ENCODE results near the gene GOLIM4. TPM values are rescaled to one million over a fixed set of nuclear protein-coding genes. Genes with fewer than 3 reads are reported as not detected.
"Not testable (repeated sequence)": the region's sequence is repeated elsewhere in the genome, so short reads cannot be mapped to it uniquely, and the experiment has no call there.

Gene GOLIM4, protein sequence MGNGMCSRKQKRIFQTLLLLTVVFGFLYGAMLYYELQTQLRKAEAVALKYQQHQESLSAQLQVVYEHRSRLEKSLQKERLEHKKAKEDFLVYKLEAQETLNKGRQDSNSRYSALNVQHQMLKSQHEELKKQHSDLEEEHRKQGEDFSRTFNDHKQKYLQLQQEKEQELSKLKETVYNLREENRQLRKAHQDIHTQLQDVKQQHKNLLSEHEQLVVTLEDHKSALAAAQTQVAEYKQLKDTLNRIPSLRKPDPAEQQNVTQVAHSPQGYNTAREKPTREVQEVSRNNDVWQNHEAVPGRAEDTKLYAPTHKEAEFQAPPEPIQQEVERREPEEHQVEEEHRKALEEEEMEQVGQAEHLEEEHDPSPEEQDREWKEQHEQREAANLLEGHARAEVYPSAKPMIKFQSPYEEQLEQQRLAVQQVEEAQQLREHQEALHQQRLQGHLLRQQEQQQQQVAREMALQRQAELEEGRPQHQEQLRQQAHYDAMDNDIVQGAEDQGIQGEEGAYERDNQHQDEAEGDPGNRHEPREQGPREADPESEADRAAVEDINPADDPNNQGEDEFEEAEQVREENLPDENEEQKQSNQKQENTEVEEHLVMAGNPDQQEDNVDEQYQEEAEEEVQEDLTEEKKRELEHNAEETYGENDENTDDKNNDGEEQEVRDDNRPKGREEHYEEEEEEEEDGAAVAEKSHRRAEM
- 57.8 TPM for polyA plus RNA-seq (2013, experiment 1 of 2; ENCODE audit: insufficient read length)
- 51.8 TPM for polyA plus RNA-seq (2013, experiment 2 of 2; ENCODE audit: insufficient read length)

DNA sequence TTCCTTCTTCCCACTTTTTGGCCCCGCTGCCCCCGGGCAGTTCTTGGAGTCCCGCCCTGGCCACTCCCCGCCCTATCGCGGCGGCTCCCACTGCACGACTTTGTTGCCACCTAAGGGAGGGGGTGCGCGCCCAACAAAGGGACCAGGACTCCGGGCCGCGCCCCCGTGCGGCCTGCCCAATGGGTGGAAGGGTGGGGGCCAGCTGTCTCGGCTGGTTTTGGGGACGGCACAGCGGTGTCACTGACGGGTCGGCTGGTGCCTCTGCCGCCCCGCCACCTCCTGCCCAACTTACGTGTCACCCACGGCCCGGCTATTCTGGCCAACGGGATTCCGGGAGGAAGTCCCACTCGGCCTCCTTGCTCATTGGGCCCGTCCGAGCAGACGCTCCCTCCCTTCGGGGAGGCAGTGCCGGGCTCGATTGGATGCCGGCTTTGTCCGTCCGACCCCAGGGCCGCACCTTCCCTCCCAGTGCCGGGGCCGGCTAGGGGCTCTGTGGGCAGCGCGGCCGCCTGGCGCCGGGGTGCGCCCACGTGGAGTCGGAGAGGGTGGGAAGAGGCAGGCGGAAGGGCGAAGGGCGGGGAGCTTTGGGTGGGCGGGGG is at the start of gene GOLIM4:
TSS of gene GOLIM4 (minus strand) at position 314 of the 599 bp plus-strand sequence. CDS start 639 bp downstream, outside the sequence.
- DNase-seq, result peak; percentile 98

DNA sequence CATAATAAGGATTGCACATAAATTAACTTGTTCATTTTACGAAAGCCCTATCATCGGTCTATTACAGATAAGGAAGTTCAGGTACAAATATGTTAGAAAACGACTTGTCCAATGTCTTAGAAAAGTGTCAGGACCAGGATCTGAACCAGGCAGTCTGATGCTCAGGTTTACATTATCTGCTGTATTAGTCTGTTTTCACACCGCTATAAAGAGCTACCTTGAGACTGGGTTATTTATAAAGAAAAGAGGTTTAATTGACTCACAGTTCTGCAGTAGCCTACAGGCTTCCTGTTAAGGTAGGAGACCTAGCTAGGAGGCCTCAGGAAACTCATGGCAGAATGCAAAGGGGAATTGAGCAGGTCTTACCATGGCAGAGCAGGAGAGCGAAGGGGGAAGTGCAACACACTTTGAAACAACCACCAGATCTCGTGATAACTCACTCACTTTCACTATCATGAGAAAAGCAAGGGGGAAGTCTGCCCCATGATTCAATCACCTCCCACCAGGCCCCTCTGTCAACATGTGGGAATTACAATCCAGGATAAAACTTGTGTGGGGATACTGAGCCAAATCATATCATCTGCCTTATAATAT is 45.8 kb upstream of the GOLIM4 start:
- no peak for DNase-seq

DNA sequence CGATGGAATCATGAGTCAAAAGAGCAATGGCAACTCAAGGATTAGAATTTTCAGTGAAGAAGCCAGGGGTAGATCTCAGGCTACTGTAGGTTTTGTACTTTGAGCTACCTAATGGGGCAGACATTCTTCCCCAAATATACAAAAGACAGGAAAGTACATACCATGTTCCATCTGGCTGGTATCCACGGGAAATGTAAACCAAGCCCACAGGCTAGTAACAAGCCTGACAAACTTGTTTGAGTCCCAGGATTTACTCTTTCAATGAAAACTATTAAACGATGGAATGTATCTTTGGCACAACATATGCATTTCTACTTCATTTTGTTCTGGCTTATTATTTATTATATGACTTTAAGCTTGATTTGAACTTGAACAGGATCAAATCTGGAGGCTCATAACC is 44.2 kb upstream of the GOLIM4 start:
- DNase-seq, result no peak

DNA sequence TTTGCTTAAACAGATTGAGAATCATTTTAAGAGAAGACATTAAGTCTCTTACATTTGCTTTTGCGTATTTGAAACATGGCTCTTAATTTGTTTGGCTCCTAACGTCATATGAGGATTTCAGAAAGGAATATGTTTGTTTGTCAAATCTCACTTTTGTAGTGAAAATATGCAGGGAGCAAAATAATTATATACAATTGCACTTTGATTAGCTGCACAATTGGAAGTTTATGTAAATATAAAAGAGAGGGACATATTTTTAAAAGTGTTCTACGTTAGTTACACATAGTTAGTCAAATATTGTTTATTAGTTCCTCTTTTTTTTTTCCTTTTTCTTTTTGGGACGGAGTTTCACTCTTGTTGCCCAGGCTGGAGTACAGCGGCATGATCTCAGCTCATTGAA is 42.7 kb upstream of the GOLIM4 start:
- no peak for DNase-seq

DNA sequence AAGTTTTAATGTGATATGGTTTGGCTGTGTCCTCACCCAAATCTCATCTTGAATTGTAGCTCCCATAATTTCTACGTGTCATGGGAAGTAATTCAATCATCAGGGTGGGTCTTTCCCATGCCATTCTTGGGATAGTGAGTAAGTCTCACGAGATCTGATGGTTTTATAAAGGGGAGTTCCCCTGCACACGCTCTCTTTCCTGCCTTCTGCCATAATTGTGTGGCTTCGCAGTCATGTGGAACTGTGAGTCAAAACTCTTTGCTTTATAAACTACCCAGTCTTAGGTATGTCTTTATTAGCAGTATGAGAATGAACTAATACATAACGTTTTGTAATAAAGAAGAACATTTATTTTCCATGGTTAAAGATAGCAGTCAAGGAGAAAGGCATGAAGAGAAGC is 39.2 kb upstream of the GOLIM4 start:
- no peak for DNase-seq

DNA sequence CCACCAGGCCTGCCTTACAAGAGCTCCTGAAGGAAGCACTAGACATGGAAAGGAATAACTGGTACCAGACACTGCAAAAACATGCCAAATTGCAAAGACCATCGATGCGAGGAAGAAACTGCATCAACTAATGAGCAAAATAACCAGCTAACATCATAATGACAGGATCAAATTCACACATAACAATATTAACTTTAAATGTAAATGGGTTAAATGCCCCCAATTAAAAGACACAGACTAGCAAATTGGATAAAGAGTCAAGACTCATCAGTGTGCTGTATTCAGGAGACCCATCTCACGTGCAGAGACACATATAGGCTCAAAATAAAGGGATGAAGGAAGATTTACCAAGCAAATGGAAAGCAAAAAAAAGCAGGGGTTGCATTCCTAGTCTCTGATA is 34.5 kb upstream of the GOLIM4 start:
- not testable (repeated sequence) for DNase-seq

DNA sequence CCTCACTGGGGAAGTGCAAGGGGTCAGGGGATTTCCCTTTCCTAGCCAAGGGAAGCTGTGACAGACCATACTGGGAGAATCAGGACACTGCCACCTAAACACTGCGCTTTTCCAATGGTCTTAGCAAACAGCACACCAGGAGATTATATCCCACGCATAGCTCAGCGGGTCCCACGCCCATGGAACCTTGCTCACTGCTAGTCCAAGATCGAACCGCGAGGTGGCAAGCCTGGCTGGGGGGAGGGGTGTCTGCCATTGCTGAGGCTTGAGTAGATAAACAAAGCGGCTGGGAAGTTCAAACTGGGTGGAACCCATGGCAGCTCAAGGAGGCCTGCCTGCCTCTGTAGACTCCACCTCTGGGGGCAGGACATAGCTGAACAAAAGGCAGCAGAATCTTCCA is 32.7 kb upstream of the GOLIM4 start:
- not testable (repeated sequence) for DNase-seq

DNA sequence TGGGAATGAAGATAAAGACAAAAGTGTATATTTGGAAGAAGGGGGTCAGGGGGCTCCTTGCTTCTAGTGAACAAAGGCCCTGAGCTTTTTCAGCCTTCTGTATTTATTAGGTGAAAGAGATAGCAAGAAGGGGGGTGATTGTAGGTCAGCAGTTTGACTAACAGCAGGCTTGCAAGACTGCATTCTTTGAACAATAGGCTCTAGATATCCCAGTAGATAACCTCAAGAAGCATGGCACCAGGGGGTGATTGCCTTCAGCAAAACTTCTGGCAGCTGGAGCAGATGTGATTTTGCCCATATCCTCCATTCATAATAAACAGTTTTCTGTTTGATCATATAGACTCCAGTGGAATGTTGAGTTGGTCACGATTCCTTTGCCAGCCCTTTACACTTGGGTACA is 31.7 kb upstream of the GOLIM4 start:
- DNase-seq, result no peak

DNA sequence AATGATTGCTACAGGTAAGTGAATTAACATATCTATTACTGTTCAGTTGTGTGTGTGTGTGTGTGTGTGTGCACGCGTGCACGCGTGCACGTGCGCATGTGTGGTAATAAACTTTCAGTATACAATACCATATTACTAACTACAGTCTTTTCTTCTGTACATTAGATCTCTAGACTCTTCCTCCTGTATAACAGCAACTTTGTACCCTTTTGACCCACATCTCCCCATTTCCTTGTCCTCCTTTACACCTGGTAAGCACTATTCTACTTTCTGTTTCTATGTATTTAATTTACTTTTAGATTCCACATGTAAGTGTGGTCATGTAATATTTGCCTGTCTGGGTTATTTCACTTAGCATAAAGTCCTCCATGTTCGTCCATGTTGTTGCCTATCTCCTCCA is 29.1 kb upstream of the GOLIM4 start:
- no peak for DNase-seq

DNA sequence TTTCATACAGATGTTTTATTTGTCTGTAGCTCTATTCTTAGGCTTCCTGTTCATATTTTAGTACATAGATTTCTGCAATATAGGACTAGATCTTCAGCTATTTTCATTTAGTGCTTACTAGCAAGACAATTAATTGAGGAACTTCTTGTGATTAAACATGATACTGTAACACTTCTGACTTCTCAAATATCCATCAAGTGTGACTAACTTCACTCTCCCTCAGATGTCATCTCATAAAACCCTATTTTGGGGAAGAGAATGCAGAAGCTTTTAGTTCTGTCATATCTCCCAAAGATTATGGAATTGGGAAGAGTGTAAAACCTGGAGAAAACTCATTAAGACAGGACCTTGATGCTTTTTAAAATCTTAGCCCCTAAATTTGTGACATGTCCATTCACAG is 28.6 kb upstream of the GOLIM4 start:
- no peak for DNase-seq

DNA sequence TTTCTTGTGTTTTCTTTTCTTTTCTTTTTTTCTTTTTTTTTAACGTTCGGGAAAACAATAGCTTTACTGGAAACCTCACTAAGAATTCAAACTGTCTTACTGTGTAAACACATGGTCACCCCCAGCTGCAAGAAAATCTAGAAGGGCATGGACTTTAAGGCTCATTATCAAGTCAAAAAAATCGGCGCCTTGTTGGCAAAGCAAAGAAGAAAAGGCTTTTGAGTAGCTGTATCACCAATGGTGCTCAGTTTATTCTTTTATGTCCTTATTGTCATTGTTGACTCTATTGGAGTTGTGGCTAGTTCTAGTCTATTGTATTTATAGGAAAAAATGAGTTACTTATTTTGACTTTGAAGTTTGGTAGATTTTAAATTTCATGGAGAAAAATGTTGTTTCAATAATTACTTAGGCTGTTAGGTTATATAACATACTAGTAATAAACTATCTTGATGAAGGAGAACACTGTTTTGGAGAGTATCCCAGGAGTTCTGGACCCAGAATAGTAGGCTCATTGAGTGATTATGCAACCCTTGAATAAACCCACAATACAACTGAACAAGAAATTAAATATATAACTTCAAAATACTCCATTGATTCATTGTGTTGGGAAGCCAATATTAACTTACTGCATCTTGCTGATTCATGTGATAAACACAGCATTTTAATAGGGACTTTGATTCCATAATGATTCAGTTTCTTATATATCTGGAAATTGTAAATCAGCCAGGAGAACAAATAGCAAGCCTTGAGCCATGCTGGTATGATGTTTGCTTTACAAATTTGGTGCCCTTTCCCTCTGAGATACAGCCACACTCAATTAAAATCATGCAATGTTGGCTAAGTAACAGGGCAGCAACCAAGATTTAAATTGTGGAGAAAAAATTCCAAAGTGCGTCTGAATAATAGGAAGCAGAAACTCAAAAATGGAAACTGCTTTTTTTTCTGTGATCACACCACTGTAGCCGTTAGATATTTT is 27.8 kb upstream of the GOLIM4 start:
- DNase-seq, result no peak

DNA sequence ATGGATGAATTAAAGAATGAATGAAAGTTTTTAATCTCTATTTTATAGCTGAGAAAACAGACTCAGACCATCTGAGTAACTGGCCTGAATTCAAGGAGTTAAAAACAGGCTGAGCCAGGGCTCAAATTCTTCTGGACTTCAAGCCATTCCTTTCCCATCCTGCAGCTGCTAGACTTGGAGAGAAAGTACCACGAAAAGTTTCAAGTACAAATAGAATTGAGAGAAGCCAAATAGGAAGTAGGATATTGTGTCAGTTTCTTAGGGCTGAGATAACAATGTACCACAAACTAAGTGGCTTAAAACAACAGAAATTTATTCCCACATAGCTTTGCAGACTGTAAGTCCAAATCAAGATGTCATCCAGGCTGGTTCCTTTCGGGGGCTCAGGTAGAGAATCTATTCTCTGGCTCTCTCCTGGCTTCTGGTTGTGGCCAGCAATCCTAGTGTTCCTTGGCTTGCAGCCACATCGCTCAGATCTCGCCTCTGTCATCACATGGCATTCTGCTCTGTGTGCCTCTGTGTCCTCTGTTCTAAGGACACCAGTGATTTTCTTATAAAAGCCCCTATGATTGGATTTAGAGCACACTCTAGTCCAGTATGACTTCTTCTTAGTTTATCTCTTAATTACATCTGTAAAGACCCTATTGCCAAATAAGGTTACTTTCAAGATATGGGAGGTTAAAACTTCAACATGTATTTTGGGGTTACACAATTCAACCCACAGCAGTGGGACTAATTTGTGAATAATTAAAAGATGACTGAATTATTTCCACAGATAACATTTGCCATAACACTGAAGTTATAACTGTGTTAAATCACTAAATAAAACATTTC is 25.7 kb upstream of the GOLIM4 start:
- DNase-seq, result no peak

DNA sequence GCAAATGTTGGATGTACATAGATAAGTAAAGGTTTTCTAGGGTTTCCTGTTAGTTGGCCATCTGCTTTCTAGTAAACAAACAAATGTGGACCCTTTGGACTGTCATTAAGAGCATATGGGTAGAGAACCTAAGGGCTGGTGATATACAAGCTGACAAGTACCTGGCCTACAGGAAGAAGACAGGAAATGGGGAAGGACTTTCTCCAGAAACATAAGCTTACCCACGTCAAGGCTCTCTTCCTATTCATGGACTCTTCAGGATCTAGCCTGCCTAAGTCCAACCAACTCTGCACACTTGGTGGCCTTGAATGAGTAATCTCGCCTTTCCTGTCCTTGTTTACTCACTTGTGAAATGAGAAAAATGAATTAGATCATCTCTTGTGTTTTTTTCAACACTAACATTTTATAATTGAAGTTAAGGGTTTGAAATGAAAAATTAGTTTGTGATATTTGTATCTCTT is 22.2 kb upstream of the GOLIM4 start:
- DNase-seq, result no peak

DNA sequence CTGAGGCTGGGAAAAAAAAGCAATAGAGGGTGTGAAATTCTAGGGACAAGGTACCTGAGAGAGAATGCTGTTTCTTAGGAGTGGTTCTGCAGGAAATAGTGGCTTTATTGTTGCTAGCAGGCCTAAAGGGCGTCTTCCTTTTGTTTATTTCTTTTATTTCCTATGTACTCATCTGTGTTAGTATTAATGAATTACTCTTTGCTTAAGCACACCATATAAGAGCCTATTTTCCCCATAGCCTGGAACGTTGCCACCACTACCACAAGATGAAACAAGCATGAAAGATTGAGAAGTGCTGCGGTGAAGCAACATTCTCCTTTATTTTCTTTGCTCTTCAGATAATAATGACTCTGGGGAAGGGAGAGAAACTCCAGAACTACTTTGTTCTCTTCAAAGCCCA is 21.3 kb upstream of the GOLIM4 start:
- peak; percentile 44 for DNase-seq

DNA sequence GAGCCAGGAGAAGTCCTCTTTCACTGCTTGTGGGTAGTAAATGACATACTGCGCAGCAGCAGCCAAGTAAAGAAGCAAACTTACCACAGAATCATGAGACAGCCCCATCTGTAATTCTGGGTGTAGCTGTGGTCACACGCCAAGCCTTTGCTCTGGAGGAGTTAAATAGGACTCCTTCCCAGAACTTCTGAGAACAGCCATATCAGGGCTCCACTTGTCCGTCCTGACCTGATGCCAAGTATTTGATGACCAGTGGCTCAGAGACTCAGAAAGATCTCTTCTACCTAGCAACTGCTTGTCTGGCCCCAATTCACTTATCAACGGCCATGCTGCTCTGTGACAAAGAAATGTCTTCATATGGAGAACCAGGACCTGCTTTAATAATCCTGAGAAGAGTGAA is 20.6 kb upstream of the GOLIM4 start:
- DNase-seq, result no peak

DNA sequence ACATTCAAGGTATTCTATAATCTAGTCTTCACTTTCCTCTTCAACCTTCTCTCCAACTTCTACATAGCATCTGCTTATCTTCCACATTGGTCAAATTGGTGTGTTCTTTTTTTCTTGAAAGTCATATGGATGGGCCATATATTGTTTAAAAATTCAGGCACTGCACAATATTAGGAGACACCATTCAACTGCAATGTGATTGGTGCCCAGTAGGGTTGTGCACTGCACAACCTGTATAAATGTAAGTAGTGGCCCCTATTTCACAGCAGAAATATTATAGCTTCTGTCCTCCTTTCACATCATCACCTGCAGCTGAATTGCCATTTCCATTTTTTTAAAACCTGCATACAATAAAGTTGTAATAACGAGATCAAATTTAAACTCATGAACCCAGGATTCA is 18.1 kb upstream of the GOLIM4 start:
- no peak for DNase-seq

DNA sequence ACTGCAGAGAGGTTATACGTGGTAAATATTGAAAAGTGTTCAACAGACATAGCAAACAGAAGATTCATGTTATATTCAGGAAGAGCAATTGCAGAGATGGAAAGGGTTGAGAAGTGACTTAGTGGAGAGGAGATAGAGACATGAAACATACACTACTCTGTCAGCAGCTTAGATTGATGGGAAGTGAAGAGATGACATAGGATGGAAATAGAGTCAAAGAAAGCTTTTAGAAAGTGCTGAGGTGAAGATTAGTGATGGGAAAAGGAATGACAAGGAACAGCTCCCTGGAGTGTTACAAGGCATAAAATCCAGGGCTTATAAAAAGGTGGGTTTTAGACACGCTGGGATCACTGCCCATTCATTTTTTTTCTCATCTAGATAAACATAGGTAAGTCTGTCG is 17.2 kb upstream of the GOLIM4 start:
- DNase-seq, result no peak

DNA sequence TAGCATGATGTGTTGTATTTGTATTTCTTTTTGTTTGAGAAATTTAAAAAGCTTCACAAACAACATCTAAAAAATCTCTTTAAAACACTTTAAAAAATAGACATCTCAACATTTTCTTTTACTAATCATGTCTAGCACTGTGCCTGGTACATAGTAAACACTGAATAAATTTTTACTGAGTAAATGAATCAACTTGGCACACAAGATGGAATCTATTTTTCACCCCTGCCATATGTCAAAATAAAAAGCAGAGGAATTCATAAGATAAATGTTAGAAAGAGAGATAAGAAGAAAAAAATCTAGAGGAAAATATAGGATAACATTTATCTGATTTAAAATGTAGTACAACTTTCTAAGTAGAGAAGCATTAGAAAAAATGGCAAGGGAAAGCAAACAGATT is 8.6 kb upstream of the GOLIM4 start:
- DNase-seq, result no peak

DNA sequence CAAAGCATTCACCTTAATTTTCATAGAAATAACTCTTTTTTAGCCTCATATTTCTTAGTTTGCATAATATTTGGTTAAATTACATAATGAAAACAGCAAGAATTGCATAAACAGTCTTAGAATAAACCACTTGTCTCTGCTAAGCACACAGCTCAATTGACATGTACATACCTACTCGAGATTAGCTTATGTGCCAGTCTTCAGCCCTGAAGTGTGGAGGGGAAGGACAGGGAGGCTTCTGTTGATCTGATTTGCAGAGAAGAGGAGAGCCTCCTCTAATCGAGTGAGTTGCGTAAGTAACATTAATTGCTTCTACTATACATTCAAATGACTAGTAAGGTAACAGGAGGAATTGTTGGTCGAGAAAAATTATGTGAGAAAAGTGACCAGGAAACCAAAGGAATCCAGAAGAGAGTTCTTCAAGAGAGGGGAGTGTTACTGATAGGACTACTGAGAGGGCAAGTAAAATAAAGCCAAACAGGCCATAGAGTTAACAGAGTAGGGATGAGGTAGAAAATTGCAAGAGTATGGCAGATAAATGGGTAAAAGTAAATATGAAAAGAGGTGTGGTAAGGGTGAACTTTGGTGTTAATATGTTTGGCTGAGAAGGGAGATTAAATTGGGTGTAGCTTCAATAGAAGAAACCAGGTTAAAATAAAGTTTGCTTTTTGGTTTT is 7.1 kb upstream of the GOLIM4 start:
- DNase-seq, result no peak

DNA sequence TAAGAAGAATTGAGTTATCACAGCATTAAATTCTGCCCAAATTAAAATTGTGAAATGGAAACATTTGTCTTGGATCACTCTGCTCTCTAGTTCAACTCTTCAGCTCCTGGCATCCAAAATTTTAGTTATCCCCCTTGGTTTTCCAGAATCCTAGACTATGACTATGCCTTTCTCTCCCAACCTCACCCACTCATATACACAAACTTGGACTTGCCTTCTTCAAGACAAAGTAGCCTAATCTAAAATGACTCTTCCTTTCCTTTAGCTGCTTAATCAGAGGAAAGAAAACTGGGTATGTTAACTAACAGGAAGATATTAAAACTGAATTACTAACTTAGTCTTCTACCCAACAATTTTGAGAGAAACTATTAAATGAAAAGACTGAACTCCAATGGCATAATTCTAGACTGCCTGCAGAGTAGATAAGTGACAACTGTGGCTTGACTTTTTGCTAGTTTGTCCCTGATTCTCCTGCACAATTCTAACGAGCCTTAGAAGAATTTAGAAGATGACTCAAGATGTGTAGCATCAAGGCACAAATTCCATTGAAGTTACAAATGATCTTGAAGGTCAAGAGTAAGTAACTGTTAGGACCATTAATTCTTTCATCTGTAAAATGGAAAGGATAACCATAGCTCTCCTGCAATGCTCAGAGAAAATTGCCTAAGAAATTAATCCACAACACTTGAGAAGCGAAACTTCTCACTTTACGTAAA is 5.2 kb upstream of the GOLIM4 start:
- peak; percentile 32 for DNase-seq

Measured in fibroblast of skin of abdomen (primary cell).